ENCODE measurements around the gene MRPS23.
A peak's percentile ranks its signal among the peaks of the same experiment; 100 is the strongest.

MRPS23 gene

GRCh38 chr17:57862694-57863667 is 13.1 kb upstream of the MRPS23 start (continued):
- peak; percentile 78 for TF ChIP-seq ZNF449 (tag by site-specific recombination; IDR thresholded peaks at IDR 0.05)
- no peak for TF ChIP-seq ZNF785 (tag by site-specific recombination; IDR thresholded peaks at IDR 0.05)
- TF ChIP-seq ZNF10 (tag by site-specific recombination; IDR thresholded peaks at IDR 0.05): no peak
- no peak for TF ChIP-seq SCRT2 (tag by site-specific recombination; IDR thresholded peaks at IDR 0.05)
- no peak for TF ChIP-seq ZNF776 (tag by site-specific recombination; IDR thresholded peaks at IDR 0.05; ENCODE audit: borderline replicate concordance)
- no peak for TF ChIP-seq ZNF23 (tag by site-specific recombination; IDR thresholded peaks at IDR 0.05; ENCODE audit: borderline replicate concordance)

DNA sequence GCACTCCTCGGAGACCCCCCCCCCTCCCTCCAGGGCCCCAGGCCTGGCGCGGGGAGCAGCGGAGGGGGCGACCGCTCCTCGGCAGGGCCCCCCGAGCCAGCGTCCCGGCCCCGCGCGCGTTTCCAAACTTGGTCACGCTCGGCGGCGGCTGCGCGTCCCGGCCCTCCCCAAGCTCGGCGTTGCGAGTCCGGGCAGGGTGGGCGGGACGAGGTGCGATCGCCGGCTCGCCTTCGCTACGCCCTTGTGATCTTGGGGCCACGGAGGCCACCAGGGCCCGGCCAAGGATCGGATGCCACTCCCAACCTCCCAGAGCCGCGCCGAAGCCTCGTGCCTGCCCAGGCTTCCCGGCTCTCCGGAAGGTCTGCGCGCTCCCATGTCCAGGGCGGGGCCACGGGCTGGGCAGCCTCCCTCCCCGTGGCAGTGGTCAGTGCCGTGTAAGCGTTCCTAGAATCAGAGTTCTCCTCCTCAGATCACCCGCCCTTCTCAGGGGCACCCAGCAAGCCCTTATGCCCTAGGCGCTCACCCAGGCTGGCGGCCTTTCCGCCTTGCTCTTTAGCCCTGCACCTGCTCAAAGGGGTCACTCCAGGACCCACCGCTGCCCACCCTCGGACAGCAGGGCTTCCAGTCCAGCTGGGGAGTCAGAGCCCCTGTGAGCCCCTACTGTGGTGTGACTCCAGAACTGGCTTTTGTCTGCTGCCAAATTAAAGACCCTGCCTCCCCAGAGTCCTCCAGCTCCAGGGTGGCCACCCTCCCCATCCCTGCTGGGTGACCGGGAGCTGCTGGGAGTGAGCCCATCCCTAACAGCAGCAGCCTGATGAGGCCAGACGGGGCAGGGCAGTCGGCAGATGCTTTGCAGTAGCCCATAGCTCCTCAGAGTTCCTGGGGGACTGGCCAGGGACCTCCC is 12.2 kb upstream of the MRPS23 start:
- peaks cover 0 to 8% of the 10 kb centered on the region in 2 experiments; a peak in 2 of 3 replicates for H3K36me3 ChIP-seq (ENCODE audit: control insufficient read depth in 2 of 2, insufficient read depth in 1 of 2, low read length in 2 of 2)
- TF ChIP-seq ZFP69B (tag by site-specific recombination; IDR thresholded peaks at IDR 0.05): no peak
- peak; percentile 86 for TF ChIP-seq ZIC2 (tag by site-specific recombination; IDR thresholded peaks at IDR 0.05)
- TF ChIP-seq, protein P1, sequence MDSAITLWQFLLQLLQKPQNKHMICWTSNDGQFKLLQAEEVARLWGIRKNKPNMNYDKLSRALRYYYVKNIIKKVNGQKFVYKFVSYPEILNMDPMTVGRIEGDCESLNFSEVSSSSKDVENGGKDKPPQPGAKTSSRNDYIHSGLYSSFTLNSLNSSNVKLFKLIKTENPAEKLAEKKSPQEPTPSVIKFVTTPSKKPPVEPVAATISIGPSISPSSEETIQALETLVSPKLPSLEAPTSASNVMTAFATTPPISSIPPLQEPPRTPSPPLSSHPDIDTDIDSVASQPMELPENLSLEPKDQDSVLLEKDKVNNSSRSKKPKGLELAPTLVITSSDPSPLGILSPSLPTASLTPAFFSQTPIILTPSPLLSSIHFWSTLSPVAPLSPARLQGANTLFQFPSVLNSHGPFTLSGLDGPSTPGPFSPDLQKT (IDR thresholded peaks at IDR 0.05; ENCODE audit: borderline replicate concordance, low read depth, low read length): no peak
- peak; percentile 30 for TF ChIP-seq GLIS1 (tag by site-specific recombination; IDR thresholded peaks at IDR 0.05)
- no peak for TF ChIP-seq ZBTB49 (tag by site-specific recombination; IDR thresholded peaks at IDR 0.05; ENCODE audit: low read depth)
- TF ChIP-seq SETDB1 (IDR thresholded peaks at IDR 0.05; ENCODE audit: insufficient read length, low read length): no peak
- TF ChIP-seq PRDM2 (tag by site-specific recombination; IDR thresholded peaks at IDR 0.05; ENCODE audit: borderline replicate concordance): no peak
- TF ChIP-seq ZNF366 (tag by site-specific recombination; conservative IDR thresholded peaks at IDR 0.05): no peak
- TF ChIP-seq ZNF169 (tag by site-specific recombination; IDR thresholded peaks at IDR 0.05): no peak
- TF ChIP-seq ZNF354C (tag by site-specific recombination; IDR thresholded peaks at IDR 0.05; ENCODE audit: borderline replicate concordance, low read depth): no peak
- TF ChIP-seq ZNF23 (tag by site-specific recombination; IDR thresholded peaks at IDR 0.05; ENCODE audit: borderline replicate concordance): no peak
- TF ChIP-seq ZBTB1 (tag by site-specific recombination; IDR thresholded peaks at IDR 0.05): no peak
- no peak for TF ChIP-seq ZNF416 (tag by site-specific recombination; IDR thresholded peaks at IDR 0.05)

More for the DNA sequence above, 12.2 kb upstream of the MRPS23 start:
- Histone ChIP-seq H3K27ac (ENCODE audit: extremely low read depth, low read depth, low read length) (no peak overlapping the region; the same call in 1 of the 2 replicates), H3K9me3 (ENCODE audit: control insufficient read depth, insufficient read depth, low read depth, low read length) (no peaks in the 10 kb centered on the region), H3K4me3 (ENCODE audit: low read depth, low read length) (no peak overlapping the region), H3K4me1 (ENCODE audit: control insufficient read depth, insufficient read depth, low read length) (peaks cover 4% of the 10 kb centered on the region; the same call in 1 of the 2 replicates)
- POLR2A ChIA-PET: interaction anchor here (0.7 to 2.8 kb wide), 4 partner anchors 12 to 145 kb away, joined by 3 to 10 read pairs (median 6); partner anchors contain the start of genes MRPS23 and SRSF1
- CTCF ChIA-PET: interaction anchor here (6.5 to 17.6 kb wide), 3 partner anchors 30 to 250 kb away, joined by 32 to 434 read pairs (median 64); partner anchors contain the start of gene VEZF1
